ENCODE data around the gene PRKCE.

DNA sequence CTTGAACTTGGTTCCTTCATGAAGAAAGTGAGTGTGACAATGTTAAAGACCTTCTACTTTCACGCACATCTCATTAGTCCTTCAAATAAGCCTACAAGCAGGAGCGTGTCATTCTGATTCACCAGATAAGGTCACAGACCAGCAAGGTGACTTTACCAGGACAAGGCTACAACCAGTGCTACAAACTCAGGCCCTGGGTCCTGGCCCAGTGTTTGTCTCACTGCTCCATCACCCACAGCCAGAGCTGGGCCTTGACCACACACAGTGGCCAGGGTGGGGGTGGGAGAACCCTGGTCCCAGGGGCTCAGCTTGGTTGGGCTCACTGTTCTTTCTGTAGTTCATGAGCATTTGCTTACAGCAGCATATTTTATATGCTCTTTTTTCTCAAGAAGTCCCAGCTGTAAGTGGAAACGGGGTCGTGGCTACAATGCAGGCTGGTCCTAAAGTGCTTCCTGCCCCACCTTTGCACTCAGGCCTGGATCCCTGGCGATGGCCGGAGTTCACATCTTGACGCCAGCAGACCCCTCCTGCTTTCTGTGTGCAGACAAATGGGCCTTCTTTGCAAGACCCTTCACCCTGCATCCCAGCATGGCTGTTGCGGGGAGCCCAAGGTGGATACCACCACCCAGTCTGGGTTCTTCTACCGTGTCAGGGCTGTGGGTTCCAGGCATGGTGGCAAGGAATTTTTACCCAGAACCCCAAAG, 492.1 kb downstream of the PRKCE start:
- no peak for TF ChIP-seq POLR2A (IDR thresholded peaks at IDR 0.05)
- TF ChIP-seq, protein P1, sequence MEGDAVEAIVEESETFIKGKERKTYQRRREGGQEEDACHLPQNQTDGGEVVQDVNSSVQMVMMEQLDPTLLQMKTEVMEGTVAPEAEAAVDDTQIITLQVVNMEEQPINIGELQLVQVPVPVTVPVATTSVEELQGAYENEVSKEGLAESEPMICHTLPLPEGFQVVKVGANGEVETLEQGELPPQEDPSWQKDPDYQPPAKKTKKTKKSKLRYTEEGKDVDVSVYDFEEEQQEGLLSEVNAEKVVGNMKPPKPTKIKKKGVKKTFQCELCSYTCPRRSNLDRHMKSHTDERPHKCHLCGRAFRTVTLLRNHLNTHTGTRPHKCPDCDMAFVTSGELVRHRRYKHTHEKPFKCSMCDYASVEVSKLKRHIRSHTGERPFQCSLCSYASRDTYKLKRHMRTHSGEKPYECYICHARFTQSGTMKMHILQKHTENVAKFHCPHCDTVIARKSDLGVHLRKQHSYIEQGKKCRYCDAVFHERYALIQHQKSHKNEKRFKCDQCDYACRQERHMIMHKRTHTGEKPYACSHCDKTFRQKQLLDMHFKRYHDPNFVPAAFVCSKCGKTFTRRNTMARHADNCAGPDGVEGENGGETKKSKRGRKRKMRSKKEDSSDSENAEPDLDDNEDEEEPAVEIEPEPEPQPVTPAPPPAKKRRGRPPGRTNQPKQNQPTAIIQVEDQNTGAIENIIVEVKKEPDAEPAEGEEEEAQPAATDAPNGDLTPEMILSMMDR (IDR thresholded peaks at IDR 0.05), result no peak
- TF ChIP-seq POLR2AphosphoS5 (IDR thresholded peaks at IDR 0.05), result no peak
